Stomach (tissue), 9 donors: ENCODE data around the gene GNG2. TPM values are rescaled to one million over a fixed set of nuclear protein-coding genes. Genes with fewer than 3 reads are reported as not detected.

Source experiments
- DNase-seq, 2 donors: peaks; one replicate each; pipeline versions ENCODE4 v3.0.0 to v3.0.0-alpha.2; 2013 to 2019
- H3K27ac ChIP-seq, 5 donors: fragments of 200-600 bp in 4 of 5; sonication (generic) in 4 of 5; one replicate each; pipeline ENCODE4 v1.5.1; 2013 to 2019; ENCODE audit warnings: mild to moderate bottlenecking in 1 of 5, moderate library complexity in 1 of 5
- H3K27me3 ChIP-seq, 3 donors: fragments of 200-600 bp; sonication (generic); one replicate each; pipeline ENCODE4 v1.5.1; 2017 to 2019; ENCODE audit warnings: mixed run types in 1 of 3
- H3K36me3 ChIP-seq, 4 donors: fragments of 200-600 bp; sonication (generic); 1 replicate in 3 of 4; 2 replicates in 1 of 4; pipeline ENCODE4 v1.5.1; 2016 to 2019
- H3K4me1 ChIP-seq, 4 donors: fragments of 200-600 bp; sonication (generic); one replicate each; pipeline ENCODE4 v1.5.1; 2016 to 2019
- H3K4me3 ChIP-seq, 4 donors: fragments of 200-600 bp; sonication (generic) in 3 of 4; one replicate each; pipeline ENCODE4 v1.5.1; 2016 to 2019; ENCODE audit warnings: mild to moderate bottlenecking in 1 of 4
- H3K9me3 ChIP-seq, 4 donors: fragments of 200-600 bp; sonication (generic); one replicate each; pipeline ENCODE4 v1.5.1; 2016 to 2019
- CTCF ChIP-seq, 7 experiments: fragments of 450-650 bp in 4 of 7; fragments of 200-600 bp in 3 of 7; sonication (generic) in 3 of 7; IDR thresholded peaks; one replicate each; pipeline ENCODE4 v1.5.1; 2016 to 2019; ENCODE audit warnings: antibody characterized with exemption in 7 of 7, control low read depth in 2 of 7, mild to moderate bottlenecking in 1 of 7
- EP300 ChIP-seq: sonication (generic); formaldehyde crosslinking; IDR thresholded peaks from one replicate; pipeline ENCODE4 v1.6.1; 2017; ENCODE audit warnings: antibody characterized with exemption
- POLR2A ChIP-seq, 4 donors: fragments of 450-650 bp; IDR thresholded peaks; one replicate each; pipeline ENCODE4 v1.6.1; 2016; ENCODE audit warnings: antibody characterized with exemption in 4 of 4, control low read depth in 2 of 4, mild to moderate bottlenecking in 1 of 4, moderate library complexity in 1 of 4
- POLR2AphosphoS5 ChIP-seq, 3 donors: sonication (generic); formaldehyde crosslinking; IDR thresholded peaks; one replicate each; pipeline ENCODE4 v1.6.1; 2016; ENCODE audit warnings: antibody characterized with exemption in 3 of 3
- WGBS, 5 donors: extraction: QIAGEN DNeasy Blood & Tissue Kit in 3 of 5; methylation state at CpG; one replicate each; pipeline versions ENCODE4 v1.1.5 to v1.1.7; 2013 to 2018; 5-methylcytosine and 5-hydroxymethylcytosine counted together
- intact Hi-C: fragments of 100-400 bp; cut with DNase I; formaldehyde crosslinking; loops from one replicate; pipeline ENCODE4 v1.15.1; 2023; ENCODE audit warnings: low total_unique reads
- polyA plus RNA-seq, 3 donors: library from polyadenylated mRNA; stranded (reverse); fragments of 200-250 nt; gene quantifications; one replicate each; pipeline ENCODE4 v1.2.3, GENCODE V29; 2013
- total RNA-seq, 5 donors: library from RNA; depleted of rRNA; stranded (reverse); fragments of >200 nt; gene quantifications; one replicate each; pipeline versions ENCODE4 v1.1.0 to v1.2.3, GENCODE V29; 2014 to 2016
- donor health status: healthy with polysubstance abuse.
- donor health status: Bipolar disorder and iron deficiency.
- donor health status: healthy.

GNG2 gene
- total and polyA plus RNA-seq, 8 donors = 0.58 to 23.3 (median 9.2) TPM

- no peak for DNase-seq
- H3K4me1 ChIP-seq = peaks cover 0 to 6% (median 1%) of the 10 kb centered on the region in 4 donors
- H3K36me3 ChIP-seq = no peaks in the 10 kb centered on the region
- no peaks in the 10 kb centered on the region for H3K27me3 ChIP-seq
- H3K27ac ChIP-seq = no peak overlapping the region
- intact Hi-C loops = no loop called here
- TF ChIP-seq EP300 = no peak
- no peaks in the 10 kb centered on the region for H3K9me3 ChIP-seq
- no peak overlapping the region for H3K4me3 ChIP-seq
- 58 to 78% (median 63%) methylated on average over 2 of the region's 2 CpGs for WGBS, 5 donors
Measured at GRCh38 chr14:51889851-51890250, 29.4 kb downstream of the GNG2 start.

- intact Hi-C loops = no loop called here
- no peaks in the 10 kb centered on the region for H3K9me3 ChIP-seq
- no peak overlapping the region for H3K27ac ChIP-seq
- TF ChIP-seq POLR2AphosphoS5 (IDR thresholded peaks at IDR 0.05) = no peak
- no peak for TF ChIP-seq CTCF (IDR thresholded peaks at IDR 0.05)
- TF ChIP-seq EP300 = no peak
- no peak for TF ChIP-seq POLR2A (IDR thresholded peaks at IDR 0.05)
- H3K36me3 ChIP-seq = no peaks in the 10 kb centered on the region
- no peaks in the 10 kb centered on the region for H3K27me3 ChIP-seq
- no peak overlapping the region for H3K4me3 ChIP-seq
- DNase-seq = no peak
- H3K4me1 ChIP-seq = no peaks in the 10 kb centered on the region
- WGBS, 5 donors = 85 to 91% (median 90%) methylated on average over 3 of the region's 3 CpGs
Measured at GRCh38 chr14:51894250-51894649, 33.8 kb downstream of the GNG2 start.

- DNase-seq = no peak
- no peak overlapping the region for H3K4me3 ChIP-seq
- H3K36me3 ChIP-seq = no peaks in the 10 kb centered on the region
- intact Hi-C loops = no loop called here
- H3K9me3 ChIP-seq = no peaks in the 10 kb centered on the region
- H3K27ac ChIP-seq = no peak overlapping the region
- TF ChIP-seq CTCF (IDR thresholded peaks at IDR 0.05) (no peak), POLR2A (IDR thresholded peaks at IDR 0.05) (no peak), EP300 (no peak), POLR2AphosphoS5 (IDR thresholded peaks at IDR 0.05) (no peak)
- no peaks in the 10 kb centered on the region for H3K27me3 ChIP-seq
- H3K4me1 ChIP-seq = no peaks in the 10 kb centered on the region
Measured at GRCh38 chr14:51895375-51895774, 35.0 kb downstream of the GNG2 start.

GRCh38 chr14:51897791-51898355 lies 37.5 kb downstream of the GNG2 start:
- intact Hi-C loops = no loop called here
- WGBS, 5 donors = 73 to 92% (median 89%) methylated on average over 1 of the region's 1 CpG
- H3K27me3 ChIP-seq = no peaks in the 10 kb centered on the region

More at GRCh38 chr14:51897791-51898355, 37.5 kb downstream of the GNG2 start:
- Histone ChIP-seq H3K4me1 (no peaks in the 10 kb centered on the region), H3K9me3 (no peaks in the 10 kb centered on the region), H3K36me3 (no peaks in the 10 kb centered on the region), H3K4me3 (no peak overlapping the region), H3K27ac (no peak overlapping the region)
- DNase-seq = no peak
- no peak for TF ChIP-seq POLR2A (IDR thresholded peaks at IDR 0.05)
- TF ChIP-seq EP300 = no peak
- TF ChIP-seq CTCF (IDR thresholded peaks at IDR 0.05) = no peak
